ENCODE measurements around the gene RSPH1.

Gene RSPH1

GRCh38 chr21:42521805-42522204, 25.8 kb upstream of the RSPH1 start:
- Histone ChIP-seq H4K8ac (ENCODE audit: low read depth, low read length) (no peak overlapping the region), H3K79me2 (ENCODE audit: control insufficient read depth, insufficient read depth, low read length, poor library complexity) (no peaks in the 10 kb centered on the region), H2AK5ac (ENCODE audit: low read length) (no peak overlapping the region), H3K27me3 (ENCODE audit: insufficient read depth, low read length) (no peaks in the 10 kb centered on the region), H4K12ac (ENCODE audit: low read depth, low read length) (no peak overlapping the region), H2AFZ (ENCODE audit: insufficient read depth, low read length, poor library complexity) (no peak overlapping the region), H3K4me3 (ENCODE audit: low read depth, low read length) (no peak overlapping the region), H2BK120ac (ENCODE audit: insufficient read depth, low read length, poor library complexity) (no peak overlapping the region), H3K23ac (ENCODE audit: low read length) (no peak overlapping the region), H2BK5ac (ENCODE audit: low read depth, low read length, poor library complexity) (no peak overlapping the region), H3K9ac (ENCODE audit: low read length) (no peak overlapping the region), H3K79me1 (ENCODE audit: low read length) (peaks cover 11% of the 10 kb centered on the region), H4K91ac (ENCODE audit: low read depth, low read length) (no peak overlapping the region), H2BK12ac (ENCODE audit: low read length) (no peak overlapping the region), H3K4ac (ENCODE audit: low read depth, low read length) (no peak overlapping the region), H3K27ac (ENCODE audit: low read depth, low read length) (no peak overlapping the region), H3K18ac (ENCODE audit: low read length) (peak overlapping the region; percentile 37), H3K9me3 (ENCODE audit: insufficient read depth, low read depth, low read length) (peaks cover 1% of the 10 kb centered on the region), H3K4me2 (ENCODE audit: low read length) (no peak overlapping the region), H3K4me1 (ENCODE audit: control insufficient read depth in 1 of 2, insufficient read depth in 2 of 2, low read length in 2 of 2) (peaks cover 23 to 30% of the 10 kb centered on the region in 2 experiments), H3K36me3 (ENCODE audit: control insufficient read depth in 1 of 2, insufficient read depth in 2 of 2, low read length in 2 of 2) (peaks cover 16 to 23% of the 10 kb centered on the region in 2 experiments), H3K14ac (ENCODE audit: low read length) (no peak overlapping the region)
- no peak for DNase-seq
- WGBS (ENCODE audit: extremely low coverage, insufficient coverage, insufficient read length) = no CpG with 5 or more reads among the region's 6 CpGs

- no peak overlapping the region for H3K4me2 ChIP-seq (ENCODE audit: low read length)
- H2BK5ac ChIP-seq (ENCODE audit: low read depth, low read length, poor library complexity) = no peak overlapping the region
- peaks cover 11% of the 10 kb centered on the region for H3K79me1 ChIP-seq (ENCODE audit: low read length)
- H3K23ac ChIP-seq (ENCODE audit: low read length) = no peak overlapping the region
- H3K27ac ChIP-seq (ENCODE audit: low read depth, low read length) = no peak overlapping the region
- H4K12ac ChIP-seq (ENCODE audit: low read depth, low read length) = no peak overlapping the region
- H4K91ac ChIP-seq (ENCODE audit: low read depth, low read length) = no peak overlapping the region
- no peaks in the 10 kb centered on the region for H3K27me3 ChIP-seq (ENCODE audit: insufficient read depth, low read length)
- H2AFZ ChIP-seq (ENCODE audit: insufficient read depth, low read length, poor library complexity) = no peak overlapping the region
- no peaks in the 10 kb centered on the region for H3K79me2 ChIP-seq (ENCODE audit: control insufficient read depth, insufficient read depth, low read length, poor library complexity)
- H3K18ac ChIP-seq (ENCODE audit: low read length) = no peak overlapping the region
- no peak overlapping the region for H2BK12ac ChIP-seq (ENCODE audit: low read length)
- H3K4ac ChIP-seq (ENCODE audit: low read depth, low read length) = no peak overlapping the region
- no peak overlapping the region for H3K4me3 ChIP-seq (ENCODE audit: low read depth, low read length)
- H4K8ac ChIP-seq (ENCODE audit: low read depth, low read length) = no peak overlapping the region
- no peak overlapping the region for H2BK120ac ChIP-seq (ENCODE audit: insufficient read depth, low read length, poor library complexity)
- WGBS (ENCODE audit: extremely low coverage, insufficient coverage, insufficient read length) = no CpG with 5 or more reads among the region's 1 CpG
- no peak overlapping the region for H3K14ac ChIP-seq (ENCODE audit: low read length)
- H3K9me3 ChIP-seq (ENCODE audit: insufficient read depth, low read depth, low read length) = peaks cover 1% of the 10 kb centered on the region
- H3K9ac ChIP-seq (ENCODE audit: low read length) = no peak overlapping the region
- peaks cover 25 to 31% of the 10 kb centered on the region in 2 experiments for H3K4me1 ChIP-seq (ENCODE audit: control insufficient read depth in 1 of 2, insufficient read depth in 2 of 2, low read length in 2 of 2)
- H3K36me3 ChIP-seq (ENCODE audit: control insufficient read depth in 1 of 2, insufficient read depth in 2 of 2, low read length in 2 of 2) = peaks cover 14 to 23% of the 10 kb centered on the region in 2 experiments
- DNase-seq = no peak
- no peak overlapping the region for H2AK5ac ChIP-seq (ENCODE audit: low read length)
Measured at GRCh38 chr21:42521384-42521783, 25.4 kb upstream of the RSPH1 start.

- Histone ChIP-seq H3K27ac (ENCODE audit: low read depth, low read length) (no peak overlapping the region), H3K18ac (ENCODE audit: low read length) (no peak overlapping the region), H2AFZ (ENCODE audit: insufficient read depth, low read length, poor library complexity) (no peak overlapping the region), H3K36me3 (ENCODE audit: control insufficient read depth in 1 of 2, insufficient read depth in 2 of 2, low read length in 2 of 2) (peaks cover 13 to 23% of the 10 kb centered on the region in 2 experiments), H4K8ac (ENCODE audit: low read depth, low read length) (no peak overlapping the region), H2AK5ac (ENCODE audit: low read length) (no peak overlapping the region), H3K27me3 (ENCODE audit: insufficient read depth, low read length) (no peaks in the 10 kb centered on the region), H3K4me3 (ENCODE audit: low read depth, low read length) (no peak overlapping the region), H3K23ac (ENCODE audit: low read length) (no peak overlapping the region), H3K4ac (ENCODE audit: low read depth, low read length) (no peak overlapping the region), H3K9ac (ENCODE audit: low read length) (no peak overlapping the region), H3K4me1 (ENCODE audit: control insufficient read depth in 1 of 2, insufficient read depth in 2 of 2, low read length in 2 of 2) (peaks cover 27 to 32% of the 10 kb centered on the region in 2 experiments), H2BK5ac (ENCODE audit: low read depth, low read length, poor library complexity) (no peak overlapping the region), H4K12ac (ENCODE audit: low read depth, low read length) (no peak overlapping the region), H3K9me3 (ENCODE audit: insufficient read depth, low read depth, low read length) (peaks cover 1% of the 10 kb centered on the region), H3K79me1 (ENCODE audit: low read length) (peaks cover 11% of the 10 kb centered on the region), H3K14ac (ENCODE audit: low read length) (no peak overlapping the region), H4K91ac (ENCODE audit: low read depth, low read length) (no peak overlapping the region), H3K4me2 (ENCODE audit: low read length) (no peak overlapping the region), H2BK120ac (ENCODE audit: insufficient read depth, low read length, poor library complexity) (no peak overlapping the region), H2BK12ac (ENCODE audit: low read length) (no peak overlapping the region), H3K79me2 (ENCODE audit: control insufficient read depth, insufficient read depth, low read length, poor library complexity) (no peaks in the 10 kb centered on the region)
- DNase-seq = no peak
- 100% methylated on average over 1 of the region's 18 CpGs for WGBS (ENCODE audit: extremely low coverage, insufficient coverage, insufficient read length)
Measured at GRCh38 chr21:42520628-42521253, 24.7 kb upstream of the RSPH1 start.

GRCh38 chr21:42518626-42519025, 22.6 kb upstream of the RSPH1 start:
- H3K79me1 ChIP-seq (ENCODE audit: low read length) = peaks cover 21% of the 10 kb centered on the region
- no peak overlapping the region for H3K4me3 ChIP-seq (ENCODE audit: low read depth, low read length)
- H3K4ac ChIP-seq (ENCODE audit: low read depth, low read length) = no peak overlapping the region
- no peak overlapping the region for H4K8ac ChIP-seq (ENCODE audit: low read depth, low read length)
- peaks cover 24% of the 10 kb centered on the region in 2 experiments for H3K4me1 ChIP-seq (ENCODE audit: control insufficient read depth in 1 of 2, insufficient read depth in 2 of 2, low read length in 2 of 2)
- no peak overlapping the region for H2AFZ ChIP-seq (ENCODE audit: insufficient read depth, low read length, poor library complexity)
- no peak overlapping the region for H3K9ac ChIP-seq (ENCODE audit: low read length)
- no peak overlapping the region for H3K23ac ChIP-seq (ENCODE audit: low read length)
- no peak overlapping the region for H4K12ac ChIP-seq (ENCODE audit: low read depth, low read length)
- H3K36me3 ChIP-seq (ENCODE audit: control insufficient read depth in 1 of 2, insufficient read depth in 2 of 2, low read length in 2 of 2) = peaks cover 13 to 23% of the 10 kb centered on the region in 2 experiments
- WGBS (ENCODE audit: extremely low coverage, insufficient coverage, insufficient read length) = no CpG with 5 or more reads among the region's 7 CpGs
- peaks cover 4% of the 10 kb centered on the region for H3K79me2 ChIP-seq (ENCODE audit: control insufficient read depth, insufficient read depth, low read length, poor library complexity)
- H3K9me3 ChIP-seq (ENCODE audit: insufficient read depth, low read depth, low read length) = peaks cover 1% of the 10 kb centered on the region
- no peak overlapping the region for H3K4me2 ChIP-seq (ENCODE audit: low read length)
- DNase-seq = peak in 1 of 2 donors; percentile 57
- H2BK5ac ChIP-seq (ENCODE audit: low read depth, low read length, poor library complexity) = no peak overlapping the region
- H2AK5ac ChIP-seq (ENCODE audit: low read length) = no peak overlapping the region
- no peak overlapping the region for H2BK120ac ChIP-seq (ENCODE audit: insufficient read depth, low read length, poor library complexity)
- H3K18ac ChIP-seq (ENCODE audit: low read length) = no peak overlapping the region
- H4K91ac ChIP-seq (ENCODE audit: low read depth, low read length) = no peak overlapping the region
- H3K27me3 ChIP-seq (ENCODE audit: insufficient read depth, low read length) = no peaks in the 10 kb centered on the region
- no peak overlapping the region for H3K27ac ChIP-seq (ENCODE audit: low read depth, low read length)
- H2BK12ac ChIP-seq (ENCODE audit: low read length) = no peak overlapping the region
- H3K14ac ChIP-seq (ENCODE audit: low read length) = no peak overlapping the region

Measured in trophoblast cell (in vitro differentiated cells and primary cell).